ENCODE measurements around the gene CSGALNACT2. TPM values are rescaled to one million over a fixed set of nuclear protein-coding genes. Genes with fewer than 3 reads are reported as not detected.

CSGALNACT2 gene
- total RNA-seq, 2 experiments from 2014 or later: 13.2 to 33.6 TPM

GRCh38 chr10:43105102-43105955 is 32.9 kb upstream of the CSGALNACT2 start:
- DNase-seq (ENCODE audit: low spot score): peak; percentile 73
- Histone ChIP-seq H2AFZ (ENCODE audit: low read length) (peak overlapping the region; percentile 87; the same call in 1 of the 2 replicates), H4K20me1 (ENCODE audit: insufficient read depth, low read length) (no peaks in the 10 kb centered on the region), H3K4me3 (ENCODE audit: low read depth, low read length, poor library complexity, severe bottlenecking) (peak overlapping the region; percentile 60), H3K9me2 (ENCODE audit: insufficient read depth, low read length) (no peaks in the 10 kb centered on the region), H3K4me1 (ENCODE audit: insufficient read depth, low read length, poor library complexity, severe bottlenecking) (peaks cover 11% of the 10 kb centered on the region), H3K27ac (ENCODE audit: low read depth, low read length, poor library complexity, severe bottlenecking) (no peak overlapping the region), H3K36me3 (ENCODE audit: insufficient read depth, low read length) (no peaks in the 10 kb centered on the region), H3K9me3 (ENCODE audit: low read length) (no peaks in the 10 kb centered on the region), H3K4me2 (ENCODE audit: low read length) (peak overlapping the region; percentile 82), H3K79me2 (ENCODE audit: insufficient read depth, low read depth, low read length) (no peaks in the 10 kb centered on the region)
- intact Hi-C loops (cut with micrococcal nuclease; ENCODE audit: unreplicated experiment): loop anchor here (1.0 kb wide), 1 partner anchor 239 kb away; no protein-coding TSS in a partner anchor
- CTCF ChIA-PET (ENCODE audit: unreplicated experiment): no interaction called here
- TF ChIP-seq CTCF (conservative IDR thresholded peaks at IDR 0.05; ENCODE audit: low read length): peak; percentile 93
- no peak for TF ChIP-seq EZH2phosphoT487 (IDR thresholded peaks at IDR 0.05; ENCODE audit: borderline replicate concordance, low read depth, low read length)
- BruUV-seq (replicated peaks): no TSS peak
- POLR2A ChIA-PET: no interaction called here

- ChIA-PET POLR2A (no interaction called here), CTCF (ENCODE audit: unreplicated experiment) (no interaction called here)
- Histone ChIP-seq H3K4me1 (ENCODE audit: insufficient read depth, low read length, poor library complexity, severe bottlenecking) (peaks cover 11% of the 10 kb centered on the region), H3K9me3 (ENCODE audit: low read length) (no peaks in the 10 kb centered on the region), H3K4me2 (ENCODE audit: low read length) (peak overlapping the region; percentile 82; the same call in 1 of the 2 replicates), H4K20me1 (ENCODE audit: insufficient read depth, low read length) (no peaks in the 10 kb centered on the region), H3K4me3 (ENCODE audit: low read depth, low read length, poor library complexity, severe bottlenecking) (no peak overlapping the region), H3K27ac (ENCODE audit: low read depth, low read length, poor library complexity, severe bottlenecking) (no peak overlapping the region), H3K36me3 (ENCODE audit: insufficient read depth, low read length) (no peaks in the 10 kb centered on the region), H3K9me2 (ENCODE audit: insufficient read depth, low read length) (no peaks in the 10 kb centered on the region), H2AFZ (ENCODE audit: low read length) (peak overlapping the region; percentile 87; the same call in 1 of the 2 replicates), H3K79me2 (ENCODE audit: insufficient read depth, low read depth, low read length) (no peaks in the 10 kb centered on the region)
- TF ChIP-seq CTCF (conservative IDR thresholded peaks at IDR 0.05; ENCODE audit: low read length) (no peak), EZH2phosphoT487 (IDR thresholded peaks at IDR 0.05; ENCODE audit: borderline replicate concordance, low read depth, low read length) (no peak)
- no TSS peak for BruUV-seq (replicated peaks)
- no peak for DNase-seq (ENCODE audit: low spot score)
- intact Hi-C loops (cut with micrococcal nuclease; ENCODE audit: unreplicated experiment): loop anchor here (1.0 kb wide), 1 partner anchor 240 kb away; no protein-coding TSS in a partner anchor
Measured at GRCh38 chr10:43105956-43106229, 32.4 kb upstream of the CSGALNACT2 start.
